ENCODE results near the gene DDX56.

DNA sequence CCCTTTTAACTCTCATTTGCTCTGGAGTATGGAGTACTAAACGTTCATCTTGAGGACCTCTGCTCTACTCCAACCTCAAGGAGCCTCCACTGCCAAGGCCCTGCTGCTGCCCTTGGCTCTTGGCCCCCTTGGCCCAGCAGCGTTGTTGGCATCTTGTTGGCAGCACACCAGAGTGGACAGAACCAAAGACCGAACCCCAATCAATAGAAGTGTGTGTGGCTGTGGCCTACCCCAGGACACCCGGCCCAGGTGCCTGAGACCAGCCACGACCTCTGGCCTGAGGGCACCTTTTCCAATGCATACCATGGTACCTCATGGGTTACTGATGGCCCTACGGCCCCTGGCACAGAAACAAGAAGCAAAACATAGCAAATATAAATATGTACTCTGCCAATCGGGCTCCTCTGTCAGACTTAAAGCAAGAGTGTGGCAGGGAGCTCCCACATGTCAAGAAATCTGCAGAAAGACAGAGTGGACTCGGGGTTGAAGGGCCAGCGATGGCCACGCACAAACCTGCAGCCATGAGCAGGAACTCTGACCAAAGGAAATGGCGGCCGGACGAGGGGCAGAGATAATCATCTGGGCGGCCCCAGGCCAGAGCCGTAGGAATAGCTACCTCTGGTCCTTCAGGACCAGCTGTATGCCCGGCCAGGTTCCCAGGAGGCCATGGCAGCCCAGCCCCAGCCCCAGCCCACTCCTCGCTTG, 35.5 kb downstream of the DDX56 start:
- no peak for TF ChIP-seq EZH2 (IDR thresholded peaks at IDR 0.05; ENCODE audit: low read length, missing control alignments)
- TF ChIP-seq, protein P1, sequence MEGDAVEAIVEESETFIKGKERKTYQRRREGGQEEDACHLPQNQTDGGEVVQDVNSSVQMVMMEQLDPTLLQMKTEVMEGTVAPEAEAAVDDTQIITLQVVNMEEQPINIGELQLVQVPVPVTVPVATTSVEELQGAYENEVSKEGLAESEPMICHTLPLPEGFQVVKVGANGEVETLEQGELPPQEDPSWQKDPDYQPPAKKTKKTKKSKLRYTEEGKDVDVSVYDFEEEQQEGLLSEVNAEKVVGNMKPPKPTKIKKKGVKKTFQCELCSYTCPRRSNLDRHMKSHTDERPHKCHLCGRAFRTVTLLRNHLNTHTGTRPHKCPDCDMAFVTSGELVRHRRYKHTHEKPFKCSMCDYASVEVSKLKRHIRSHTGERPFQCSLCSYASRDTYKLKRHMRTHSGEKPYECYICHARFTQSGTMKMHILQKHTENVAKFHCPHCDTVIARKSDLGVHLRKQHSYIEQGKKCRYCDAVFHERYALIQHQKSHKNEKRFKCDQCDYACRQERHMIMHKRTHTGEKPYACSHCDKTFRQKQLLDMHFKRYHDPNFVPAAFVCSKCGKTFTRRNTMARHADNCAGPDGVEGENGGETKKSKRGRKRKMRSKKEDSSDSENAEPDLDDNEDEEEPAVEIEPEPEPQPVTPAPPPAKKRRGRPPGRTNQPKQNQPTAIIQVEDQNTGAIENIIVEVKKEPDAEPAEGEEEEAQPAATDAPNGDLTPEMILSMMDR (conservative IDR thresholded peaks at IDR 0.05 in 1 of 2, IDR thresholded peaks at IDR 0.05 in 1 of 2; ENCODE audit: low read depth in 1 of 2, low read length in 2 of 2), result no peak

Measured in fibroblast of lung (primary cell).